KG1 (cell line): ENCODE data around the gene SLC38A9.
"Not testable (repeated sequence)": the region's sequence is repeated elsewhere in the genome, so short reads cannot be mapped to it uniquely, and the experiment has no call there.

Experiments
- DNase-seq: peaks from one replicate; lab custom pipeline; 2025; lab: John Stamatoyannopoulos, UW

SLC38A9 gene

GRCh38 chr5:55712023-55712859 is at the start of gene SLC38A9:
SLC38A9 (minus strand) TSS chr5:55712324; CDS start chr5:55697958, 14,366 bp downstream.
- peak; percentile 51 for DNase-seq

DNA sequence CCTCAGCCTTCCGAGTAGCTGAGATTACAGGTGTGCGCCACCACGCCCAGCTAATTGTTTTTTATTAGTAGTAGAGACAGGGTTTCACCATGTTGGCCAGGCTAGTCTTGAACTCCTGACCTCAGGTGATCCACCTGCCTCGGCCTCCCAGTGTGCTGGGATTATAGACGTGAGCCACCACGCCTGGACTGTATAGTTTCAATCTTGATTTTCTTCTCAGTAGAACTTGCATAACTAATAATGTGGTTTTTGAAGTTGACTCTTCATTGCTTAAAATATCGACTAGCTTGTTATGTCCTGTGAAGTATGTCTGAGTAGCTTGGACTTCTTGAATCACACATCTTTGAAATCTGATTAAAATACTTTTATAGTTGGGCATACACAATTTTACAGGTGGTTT is 49.6 kb upstream of the SLC38A9 start:
- DNase-seq, result not testable (repeated sequence)

DNA sequence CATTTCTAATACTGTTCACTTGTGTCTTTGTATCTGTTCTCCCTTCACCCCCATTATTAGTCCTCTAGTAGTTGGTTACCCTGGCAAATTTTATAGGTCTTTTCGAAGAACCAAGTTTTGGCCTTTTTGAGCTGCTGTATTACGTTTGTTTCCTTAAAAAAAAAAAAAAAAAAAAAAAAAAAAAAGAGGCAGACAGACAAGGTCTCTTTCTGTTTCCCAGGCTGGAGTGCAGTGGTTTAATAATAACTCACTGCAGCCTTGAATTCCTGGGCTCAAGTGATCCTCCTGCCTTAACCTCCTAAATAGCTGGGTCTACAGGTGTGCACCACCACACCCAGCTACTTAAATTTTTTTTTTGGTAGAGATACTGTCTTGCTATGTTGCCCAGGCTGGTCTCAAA is 46.6 kb upstream of the SLC38A9 start:
- DNase-seq, result no peak

- no peak for DNase-seq
Observed at GRCh38 chr5:55758231-55758630, 46.1 kb upstream of the SLC38A9 start.

GRCh38 chr5:55750499-55750898 is 38.4 kb upstream of the SLC38A9 start:
- no peak for DNase-seq

GRCh38 chr5:55750063-55750462 is 37.9 kb upstream of the SLC38A9 start:
- DNase-seq, result no peak

DNA sequence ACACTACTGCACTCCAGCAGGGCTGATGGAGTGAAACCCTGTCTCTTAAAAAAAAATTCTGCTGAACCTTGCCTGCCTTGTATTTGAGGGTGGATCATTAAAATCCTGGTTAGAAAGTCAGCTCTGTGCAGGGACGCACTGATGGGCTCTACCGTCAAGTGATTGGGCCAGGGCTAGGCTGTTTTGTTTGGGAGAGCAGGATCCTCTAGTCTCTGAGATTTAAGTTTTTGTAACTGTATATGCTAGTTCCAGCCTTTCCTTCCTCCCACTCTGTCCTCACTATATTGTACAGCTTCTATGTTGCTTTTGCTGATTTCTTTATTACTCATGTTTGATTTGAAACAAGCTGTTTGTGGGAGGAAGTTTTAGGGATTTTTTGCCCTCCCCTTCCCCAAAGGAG is 37.3 kb upstream of the SLC38A9 start:
- no peak for DNase-seq

GRCh38 chr5:55747778-55748318 is 35.7 kb upstream of the SLC38A9 start:
- DNase-seq, result no peak

- no peak for DNase-seq
Observed at GRCh38 chr5:55742778-55743177, 30.7 kb upstream of the SLC38A9 start.

DNA sequence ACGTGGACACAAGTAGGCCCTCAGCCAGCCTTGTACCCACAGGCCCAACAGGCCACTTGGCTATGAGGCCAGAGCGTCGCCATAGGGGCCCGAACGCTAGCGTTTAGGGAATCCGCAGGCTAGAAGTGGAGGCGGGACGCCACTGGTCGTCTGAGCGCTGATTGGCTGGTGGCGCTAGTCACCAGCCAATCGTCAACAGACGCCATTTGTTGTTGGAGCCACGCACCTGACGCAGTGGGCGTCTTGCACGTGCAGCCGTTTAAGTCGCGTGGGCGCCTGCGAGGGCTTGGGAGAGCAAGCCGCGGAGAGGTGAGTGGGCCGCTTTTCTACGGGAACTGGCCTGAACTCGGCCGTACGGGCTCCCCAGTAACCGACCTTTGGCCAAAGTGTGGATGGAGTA is 25.7 kb upstream of the SLC38A9 start, which contains the start of gene DDX4:
Gene DDX4, plus strand, starts transcription at position 269 of the 400 bp plus-strand sequence. CDS start 903 bp downstream, outside the sequence.
- no peak for DNase-seq

DNA sequence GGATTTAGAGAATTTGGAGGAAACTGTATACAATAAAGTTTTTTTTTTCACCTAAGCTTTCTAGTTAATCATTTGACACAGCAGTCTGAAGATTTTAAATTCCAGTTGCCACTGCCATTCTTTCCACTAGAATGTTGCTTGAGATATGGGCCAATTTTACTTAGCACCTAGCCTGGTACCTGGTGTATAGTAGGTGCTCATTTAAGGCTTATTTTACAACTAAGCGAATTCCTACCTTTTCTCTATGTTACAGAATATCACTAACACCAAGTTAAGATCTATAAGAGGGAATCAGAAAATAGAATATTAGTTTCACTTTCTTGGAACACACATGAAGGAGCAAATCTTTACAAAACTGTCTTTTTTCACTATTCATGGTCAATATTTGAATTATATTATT is 22.5 kb upstream of the SLC38A9 start:
- no peak for DNase-seq

DNA sequence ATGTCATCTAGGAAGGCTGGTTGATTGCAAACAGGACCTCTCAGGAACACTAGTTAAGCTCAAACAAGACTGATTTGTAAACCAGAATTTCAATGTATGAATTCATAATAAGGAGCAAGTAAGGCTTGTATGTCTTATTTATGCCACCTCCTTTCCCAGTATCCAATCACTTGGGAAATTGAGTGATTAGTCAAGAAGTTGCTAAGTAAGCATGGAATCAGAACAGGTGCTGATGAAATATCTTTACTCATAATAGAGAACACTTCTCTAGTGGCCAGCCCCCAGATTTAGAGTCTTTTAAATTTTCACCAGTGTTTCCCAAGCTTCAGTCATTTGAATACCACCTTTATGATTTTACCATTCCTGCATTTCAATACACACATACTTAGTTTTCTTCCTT is 20.5 kb upstream of the SLC38A9 start:
- DNase-seq, result no peak

GRCh38 chr5:55731848-55732247 is 19.7 kb upstream of the SLC38A9 start:
- DNase-seq, result no peak

GRCh38 chr5:55724281-55724680 is 12.2 kb upstream of the SLC38A9 start:
- DNase-seq, result no peak

DNA sequence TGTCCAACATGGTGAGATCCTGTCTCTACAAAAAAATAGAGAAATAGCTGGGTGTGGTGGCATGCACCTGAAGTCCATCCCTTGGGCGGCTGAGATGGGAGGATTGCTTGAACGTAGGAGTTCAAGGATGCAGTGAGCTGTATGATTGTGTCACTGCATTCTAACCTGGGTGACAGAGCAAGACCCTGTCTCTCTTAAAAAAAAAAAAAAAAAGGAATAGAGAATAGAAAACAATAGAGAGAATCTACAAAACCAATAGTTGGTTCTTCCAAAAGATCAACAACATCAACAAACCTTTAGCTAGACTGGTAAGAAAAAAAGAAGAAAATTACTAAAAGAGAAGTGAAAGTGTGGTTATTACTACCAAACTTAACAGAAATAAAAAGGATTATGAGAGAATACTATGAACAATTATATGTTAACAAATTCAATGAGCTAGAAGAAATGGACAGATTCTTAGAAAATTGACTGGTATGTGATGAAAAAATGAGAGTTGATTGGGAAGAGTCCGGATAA is 8.1 kb upstream of the SLC38A9 start:
- no peak for DNase-seq

DNA sequence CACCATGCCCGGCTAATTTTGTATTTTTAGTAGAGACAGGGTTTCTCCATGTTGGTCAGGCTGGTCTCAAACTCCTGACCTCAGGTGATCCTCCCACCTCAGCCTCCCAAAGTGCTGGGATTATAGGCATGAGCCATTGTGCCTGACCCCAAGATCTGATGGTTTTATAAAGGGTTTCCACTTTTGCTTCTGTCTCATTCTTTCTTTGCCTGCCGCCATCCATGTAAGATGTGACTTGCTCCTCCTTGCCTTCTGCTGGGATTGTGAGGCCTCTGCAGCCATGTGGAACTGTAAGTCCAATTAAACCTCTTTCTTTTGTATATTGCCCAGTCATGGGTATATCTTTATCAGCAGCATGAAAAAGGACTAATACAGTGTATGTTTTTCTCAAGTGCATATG is 6.9 kb upstream of the SLC38A9 start:
- DNase-seq, result not testable (repeated sequence)

GRCh38 chr5:55715519-55716078 is 3.5 kb upstream of the SLC38A9 start:
- no peak for DNase-seq

GRCh38 chr5:55714749-55715148 is 2.6 kb upstream of the SLC38A9 start:
- DNase-seq, result no peak

- DNase-seq, result no peak
Observed at GRCh38 chr5:55714339-55714738, 2.2 kb upstream of the SLC38A9 start.

DNA sequence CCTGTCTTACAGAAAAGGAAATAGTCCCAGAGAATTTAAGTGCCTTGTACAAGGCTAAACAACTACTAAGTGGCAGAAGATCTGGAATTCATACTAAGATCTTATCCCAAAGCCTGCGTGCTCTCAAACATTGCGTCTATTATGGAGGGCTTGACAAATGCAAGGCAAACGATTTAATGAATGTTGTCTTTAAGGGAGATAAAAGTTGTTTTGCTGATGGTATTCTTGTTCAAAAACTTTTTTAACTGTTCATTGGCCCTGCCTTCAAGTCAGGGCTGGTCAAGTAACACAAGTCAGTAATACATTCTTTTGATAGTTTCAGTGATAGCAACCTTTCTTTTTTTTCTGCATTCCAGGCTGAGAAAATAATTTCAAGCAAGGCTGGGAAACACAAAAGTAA is 1.7 kb upstream of the SLC38A9 start:
- no peak for DNase-seq

- no peak for DNase-seq
Observed at GRCh38 chr5:55711507-55712022, 559 bp downstream of the SLC38A9 start.

DNA sequence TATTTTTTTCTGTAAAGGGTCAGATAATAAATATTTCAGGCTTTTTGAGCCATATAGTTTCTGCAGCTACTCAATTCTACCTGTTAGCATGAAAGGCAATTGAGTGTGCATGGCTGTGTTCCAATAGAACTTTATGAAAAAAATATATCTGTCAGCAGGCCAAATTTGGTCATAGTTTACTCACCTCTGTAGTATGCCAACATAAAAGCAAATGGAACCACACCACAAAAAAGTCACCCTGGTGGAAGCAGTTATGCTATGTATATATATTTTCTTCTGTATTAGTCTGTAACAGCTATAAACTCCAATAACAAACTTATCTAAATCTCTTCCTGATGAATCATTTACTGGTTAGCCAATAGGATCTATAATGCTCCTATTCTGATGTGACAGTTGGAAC is 3.4 kb downstream of the SLC38A9 start:
- DNase-seq, result no peak

DNA sequence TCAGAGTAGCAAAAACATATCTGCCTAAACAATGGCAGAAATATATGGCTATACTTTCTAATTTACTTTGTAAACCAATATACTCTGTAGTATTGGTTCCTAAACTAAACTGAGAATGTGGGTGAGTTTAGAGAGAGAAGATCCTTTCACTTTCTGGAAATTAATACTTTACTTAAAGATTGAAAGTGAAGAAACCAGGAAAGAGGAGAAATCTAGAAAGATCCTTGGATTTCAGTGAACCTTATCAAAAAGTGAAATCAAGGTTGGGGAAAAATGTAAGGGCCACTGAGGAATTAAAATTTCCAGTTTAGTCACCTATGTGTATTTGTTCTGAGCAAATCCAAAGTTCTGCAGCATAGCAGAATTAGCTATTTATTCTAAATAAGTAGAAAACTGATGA is 5.9 kb downstream of the SLC38A9 start:
- DNase-seq, result no peak
